Measurements from ENCODE around the gene PSTPIP1. TPM values are rescaled to one million over a fixed set of nuclear protein-coding genes. Genes with fewer than 3 reads are reported as not detected.

Gene PSTPIP1
- total RNA-seq, 6 donors from 2014 or later, result 7.0 to 69.1 (median 20.2) TPM

- Histone ChIP-seq H3K27ac (peak overlapping the region in 1 of 4 donors; percentile 16), H3K36me3 (no peaks in the 10 kb centered on the region), H3K4me1 (peaks cover 56 to 83% (median 72%) of the 10 kb centered on the region in 4 donors), H3K9me3 (no peaks in the 10 kb centered on the region), H3K27me3 (no peaks in the 10 kb centered on the region), H3K4me3 (no peak overlapping the region)
- TF ChIP-seq EP300 (IDR thresholded peaks at IDR 0.05), result peak in 1 of 4 donors; percentile 78
- TF ChIP-seq, protein P1, sequence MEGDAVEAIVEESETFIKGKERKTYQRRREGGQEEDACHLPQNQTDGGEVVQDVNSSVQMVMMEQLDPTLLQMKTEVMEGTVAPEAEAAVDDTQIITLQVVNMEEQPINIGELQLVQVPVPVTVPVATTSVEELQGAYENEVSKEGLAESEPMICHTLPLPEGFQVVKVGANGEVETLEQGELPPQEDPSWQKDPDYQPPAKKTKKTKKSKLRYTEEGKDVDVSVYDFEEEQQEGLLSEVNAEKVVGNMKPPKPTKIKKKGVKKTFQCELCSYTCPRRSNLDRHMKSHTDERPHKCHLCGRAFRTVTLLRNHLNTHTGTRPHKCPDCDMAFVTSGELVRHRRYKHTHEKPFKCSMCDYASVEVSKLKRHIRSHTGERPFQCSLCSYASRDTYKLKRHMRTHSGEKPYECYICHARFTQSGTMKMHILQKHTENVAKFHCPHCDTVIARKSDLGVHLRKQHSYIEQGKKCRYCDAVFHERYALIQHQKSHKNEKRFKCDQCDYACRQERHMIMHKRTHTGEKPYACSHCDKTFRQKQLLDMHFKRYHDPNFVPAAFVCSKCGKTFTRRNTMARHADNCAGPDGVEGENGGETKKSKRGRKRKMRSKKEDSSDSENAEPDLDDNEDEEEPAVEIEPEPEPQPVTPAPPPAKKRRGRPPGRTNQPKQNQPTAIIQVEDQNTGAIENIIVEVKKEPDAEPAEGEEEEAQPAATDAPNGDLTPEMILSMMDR (IDR thresholded peaks at IDR 0.05), result no peak
- no peak for TF ChIP-seq POLR2A (IDR thresholded peaks at IDR 0.05)
- TF ChIP-seq POLR2AphosphoS5 (IDR thresholded peaks at IDR 0.05), result no peak
- 63 to 71% methylated on average over 6 of the region's 6 CpGs for WGBS, 2 donors
- ATAC-seq (ENCODE audit: low FRiP score in 2 of 2) (no peak), DNase-seq (peak in 1 of 2 donors; percentile 28)
These were observed 69.8 kb downstream of the PSTPIP1 start for GRCh38 chr15:77064539-77065308.

DNA sequence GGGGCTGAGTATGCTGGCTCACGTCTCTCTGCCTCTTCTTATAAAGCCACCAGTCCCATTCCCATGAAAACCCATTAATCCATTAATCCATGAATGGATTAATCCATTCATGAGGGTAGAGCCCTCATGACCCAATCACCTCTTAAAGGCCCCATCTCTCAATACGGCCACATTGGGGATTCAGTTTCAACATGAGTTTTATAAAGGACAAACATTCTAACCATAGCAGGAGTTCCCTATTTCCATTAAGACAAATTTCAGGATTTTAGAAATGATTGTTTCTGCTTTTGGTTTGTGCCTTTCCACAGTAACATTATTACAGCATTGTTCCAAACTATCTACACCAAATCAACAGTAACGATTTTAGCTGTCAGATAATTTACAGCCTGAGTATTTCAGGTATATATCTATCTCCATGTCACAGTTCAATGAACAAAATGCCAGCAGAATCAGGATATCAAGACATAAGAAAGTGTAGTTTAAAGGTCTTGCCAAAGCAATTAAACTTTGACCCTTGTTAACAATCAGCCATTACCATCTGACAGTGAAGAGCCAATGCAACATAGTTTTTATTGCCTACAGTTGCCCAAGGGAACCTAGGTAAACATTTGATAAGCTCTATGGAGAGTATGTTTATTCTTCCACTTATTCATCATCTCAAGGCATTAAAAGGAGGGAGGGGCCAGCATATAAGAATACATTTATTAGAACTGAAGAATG, 72.2 kb downstream of the PSTPIP1 start:
- peak in 1 of 2 donors; percentile 80 for ATAC-seq (ENCODE audit: low FRiP score in 2 of 2)
- WGBS, 2 donors, result 59 to 68% methylated on average over 3 of the region's 3 CpGs
- H3K27ac ChIP-seq, result peak overlapping the region in 3 of 4 donors; percentile 6 to 94 (median 19)

GRCh38 chr15:77067691-77068367, 72.9 kb downstream of the PSTPIP1 start:
- TF ChIP-seq POLR2A (IDR thresholded peaks at IDR 0.05), result no peak
- TF ChIP-seq EP300 (IDR thresholded peaks at IDR 0.05), result peak in 1 of 4 donors; percentile 1
- no peak for TF ChIP-seq POLR2AphosphoS5 (IDR thresholded peaks at IDR 0.05)
- TF ChIP-seq, protein P1 (IDR thresholded peaks at IDR 0.05), result no peak
- no peak for DNase-seq
- peaks cover 50 to 70% (median 57%) of the 10 kb centered on the region in 4 donors for H3K4me1 ChIP-seq
- no peaks in the 10 kb centered on the region for H3K27me3 ChIP-seq
- H3K4me3 ChIP-seq, result no peak overlapping the region
- WGBS, 2 donors, result 47% methylated on average over 3 of the region's 3 CpGs
- H3K9me3 ChIP-seq, result no peaks in the 10 kb centered on the region
- ATAC-seq (ENCODE audit: low FRiP score in 2 of 2), result peak in 1 of 2 donors; percentile 45
- H3K36me3 ChIP-seq, result no peaks in the 10 kb centered on the region
- peak overlapping the region; percentile 70 to 95 (median 94) for H3K27ac ChIP-seq

More for the DNA sequence above, 72.2 kb downstream of the PSTPIP1 start:
- no peak for DNase-seq
- no peaks in the 10 kb centered on the region for H3K9me3 ChIP-seq
- no peaks in the 10 kb centered on the region for H3K36me3 ChIP-seq
- H3K4me3 ChIP-seq, result no peak overlapping the region
- peak in 3 of 4 donors; percentile 46 to 62 (median 57) for TF ChIP-seq EP300 (IDR thresholded peaks at IDR 0.05)
- TF ChIP-seq POLR2A (IDR thresholded peaks at IDR 0.05), result no peak
- peaks cover 50 to 75% (median 57%) of the 10 kb centered on the region in 4 donors for H3K4me1 ChIP-seq
- no peaks in the 10 kb centered on the region for H3K27me3 ChIP-seq

- peaks cover 50 to 62% (median 52%) of the 10 kb centered on the region in 4 donors for H3K4me1 ChIP-seq
- WGBS, 2 donors, result 91 to 92% methylated on average over 7 of the region's 7 CpGs
- no peak for ATAC-seq (ENCODE audit: low FRiP score in 2 of 2)
- H3K36me3 ChIP-seq, result no peaks in the 10 kb centered on the region
- DNase-seq, result no peak
- no peak for TF ChIP-seq POLR2AphosphoS5 (IDR thresholded peaks at IDR 0.05)
- TF ChIP-seq EP300 (IDR thresholded peaks at IDR 0.05), result no peak
- no peak for TF ChIP-seq POLR2A (IDR thresholded peaks at IDR 0.05)
- TF ChIP-seq, protein P1 (IDR thresholded peaks at IDR 0.05), result no peak
- no peaks in the 10 kb centered on the region for H3K27me3 ChIP-seq
- H3K27ac ChIP-seq, result peak overlapping the region; percentile 70 to 95 (median 94)
- no peaks in the 10 kb centered on the region for H3K9me3 ChIP-seq
- peak overlapping the region in 1 of 4 donors; percentile 83 for H3K4me3 ChIP-seq
These were observed 73.7 kb downstream of the PSTPIP1 start for GRCh38 chr15:77068633-77069032.
